AG20443 (cell line): Measurements from ENCODE around the gene CECR2.

ENCODE experiments used
- DNase-seq: peaks from one replicate; pipeline ENCODE4 v3.0.0; 2012; ENCODE audit warnings: low spot score, mixed read lengths

CECR2 gene

DNA sequence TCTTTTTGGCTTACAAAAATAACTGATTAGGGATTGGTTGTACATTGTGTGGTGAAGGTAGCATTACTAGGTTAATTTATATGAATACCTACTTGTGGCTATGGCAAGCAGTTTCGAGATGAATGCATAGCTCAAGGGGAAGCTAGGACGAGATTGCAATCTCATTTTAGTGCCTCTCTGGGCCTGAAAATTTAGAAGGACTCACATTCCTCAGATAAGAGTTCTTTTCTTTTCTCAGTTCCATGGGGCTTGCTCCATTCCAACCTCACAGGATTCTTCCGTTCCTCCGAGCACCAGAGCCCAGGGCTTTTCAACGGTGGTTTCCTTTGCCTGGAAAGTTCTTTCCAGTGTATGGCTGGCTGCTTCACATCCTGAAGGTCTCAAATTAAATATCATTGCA lies 82.1 kb downstream of the CECR2 start:
- no peak for DNase-seq

- DNase-seq: no peak
Measured at GRCh38 chr22:17460895-17461294, 91.6 kb downstream of the CECR2 start.

DNA sequence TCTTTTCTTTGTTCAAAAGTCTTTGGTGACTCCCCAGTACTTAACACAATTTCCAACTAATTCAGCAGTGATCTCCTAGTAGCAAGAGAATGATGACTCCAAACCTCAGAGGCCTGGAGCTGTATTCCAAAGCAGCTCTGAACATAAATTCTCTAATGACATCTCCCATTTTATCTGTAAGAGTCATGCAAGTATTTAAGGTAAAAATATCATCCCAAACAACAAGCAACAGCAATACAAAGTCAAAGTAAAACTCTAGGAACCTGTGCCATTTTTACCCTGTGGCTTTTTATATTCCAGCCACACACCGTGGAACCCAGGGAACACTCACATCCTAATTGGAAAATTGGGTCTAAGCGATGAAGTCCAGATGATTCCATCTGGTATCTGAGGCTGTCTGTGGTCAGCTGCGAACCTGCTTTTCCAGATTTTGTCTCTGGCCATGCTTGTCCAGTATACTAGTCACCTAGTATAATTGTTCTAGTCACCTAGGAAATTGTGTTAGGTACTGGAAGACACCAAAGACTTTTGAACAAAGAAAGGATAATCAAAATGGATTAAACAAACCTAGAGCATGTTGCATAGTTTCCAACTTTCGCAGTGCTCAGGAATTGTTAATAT lies 101.7 kb downstream of the CECR2 start:
- DNase-seq: no peak

DNA sequence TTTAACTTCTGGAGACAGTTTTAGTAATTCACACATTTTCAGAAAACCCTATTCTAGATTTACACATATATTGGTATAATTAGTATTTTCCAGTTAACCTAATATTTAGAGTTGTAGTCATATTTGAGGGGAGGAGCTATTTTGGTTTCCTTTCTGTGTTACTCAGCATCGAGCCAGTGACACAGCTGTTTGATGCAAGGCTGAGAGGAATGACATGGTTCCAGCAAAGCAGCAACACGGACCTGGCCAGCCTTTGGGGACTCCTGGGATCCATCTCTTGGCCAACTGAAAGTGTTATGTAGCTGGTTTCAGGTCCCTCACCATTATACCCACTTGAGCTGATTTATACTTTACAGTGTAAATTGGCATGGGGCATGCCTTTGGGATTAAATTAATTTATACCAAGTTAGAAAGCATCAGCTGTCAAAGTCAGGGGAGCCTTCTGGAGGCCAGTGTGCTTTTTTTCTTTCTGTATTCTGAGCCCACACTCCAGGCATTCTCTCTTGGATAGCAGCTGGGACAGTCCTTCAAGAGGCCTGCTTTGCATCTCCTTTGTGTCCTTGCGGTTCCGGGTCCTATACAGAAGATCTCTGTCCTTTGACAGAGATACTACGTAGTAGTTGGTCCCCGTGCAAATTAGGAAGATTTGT lies 102.8 kb downstream of the CECR2 start:
- peak; percentile 18 for DNase-seq

GRCh38 chr22:17472932-17473331 lies 103.7 kb downstream of the CECR2 start:
- DNase-seq: no peak

DNA sequence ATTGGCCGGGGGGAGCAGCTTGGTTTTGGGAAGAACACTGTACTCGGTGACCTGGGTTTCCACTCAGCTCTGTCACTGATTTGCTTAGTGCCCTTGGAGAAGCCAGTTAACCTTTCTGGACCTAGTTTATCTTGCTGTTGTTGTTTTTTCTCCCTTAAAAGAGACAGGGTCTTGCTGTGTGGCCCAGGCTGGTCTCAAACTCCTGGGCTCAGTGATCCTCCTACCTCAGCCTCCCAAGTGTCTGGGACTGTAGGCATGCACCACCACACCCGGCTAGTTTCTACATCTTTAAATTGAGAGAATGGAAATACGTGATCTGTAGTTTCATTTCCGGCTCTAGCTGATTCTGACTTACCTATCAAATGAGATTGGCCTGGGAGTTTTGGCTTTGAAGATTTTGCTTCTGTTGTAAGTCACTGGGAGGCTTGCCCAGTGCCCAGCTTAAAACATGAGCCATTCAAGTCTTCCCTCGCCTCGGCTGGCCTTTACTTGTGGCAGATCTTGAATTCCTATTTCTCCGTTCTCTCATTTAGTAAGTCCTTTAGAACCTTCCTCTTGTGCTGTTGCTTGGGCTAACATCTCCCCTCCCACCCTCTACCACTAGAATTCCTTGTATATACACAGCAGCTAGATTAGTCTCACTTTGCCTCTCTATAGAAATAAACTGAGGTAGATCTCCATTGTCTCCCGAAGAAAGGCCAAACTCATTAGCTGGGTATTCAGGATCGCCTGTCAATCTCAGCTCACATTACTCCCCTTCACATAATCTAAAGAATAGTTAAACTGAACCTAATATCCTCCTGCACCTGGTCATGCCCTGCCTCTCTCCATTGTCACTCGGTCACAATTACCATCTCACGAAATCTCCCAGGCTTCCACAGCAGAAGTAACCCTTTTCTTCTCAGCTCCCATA lies 106.3 kb downstream of the CECR2 start:
- no peak for DNase-seq

- DNase-seq: no peak
Measured at GRCh38 chr22:17476838-17477237, 107.6 kb downstream of the CECR2 start.

DNA sequence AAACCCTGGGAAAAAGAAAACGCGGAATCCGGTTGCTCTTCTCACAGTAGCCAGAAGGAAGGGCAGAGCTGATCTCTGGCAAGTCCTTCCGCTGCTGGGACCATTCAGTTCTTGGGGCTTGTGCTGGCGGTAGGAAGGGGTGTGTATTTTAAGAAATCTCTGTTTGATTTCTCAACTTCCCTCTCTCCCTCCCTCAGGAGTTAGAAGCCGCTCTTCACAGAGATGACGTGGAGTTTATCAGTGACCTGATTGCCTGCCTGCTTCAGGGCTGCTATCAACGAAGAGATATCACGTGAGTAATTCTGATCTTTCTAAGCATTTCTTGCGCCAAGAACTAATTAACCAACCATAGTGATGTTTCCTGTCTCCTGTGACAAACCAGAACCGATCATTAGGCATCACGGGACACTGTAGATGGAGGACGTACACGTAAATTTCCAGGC lies 108.2 kb downstream of the CECR2 start:
- no peak for DNase-seq

DNA sequence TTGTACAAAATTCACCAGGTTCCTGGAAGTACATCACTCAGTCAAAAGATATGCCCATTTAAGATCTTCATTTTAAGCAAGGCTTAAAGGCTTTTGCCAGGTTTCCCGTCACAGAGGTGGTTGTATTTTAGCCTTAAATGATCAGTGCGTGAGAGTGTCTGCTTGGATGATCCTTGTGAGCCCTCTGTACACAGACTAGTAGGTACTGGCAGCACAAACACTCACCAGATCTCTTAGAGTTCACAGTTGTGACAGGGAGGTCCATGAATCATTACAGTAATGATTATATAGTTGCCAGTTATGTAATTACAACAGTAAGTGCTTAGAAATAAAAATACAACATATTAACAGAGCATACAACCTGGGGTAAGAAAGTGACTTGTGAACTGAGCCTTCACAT lies 109.9 kb downstream of the CECR2 start:
- no peak for DNase-seq

DNA sequence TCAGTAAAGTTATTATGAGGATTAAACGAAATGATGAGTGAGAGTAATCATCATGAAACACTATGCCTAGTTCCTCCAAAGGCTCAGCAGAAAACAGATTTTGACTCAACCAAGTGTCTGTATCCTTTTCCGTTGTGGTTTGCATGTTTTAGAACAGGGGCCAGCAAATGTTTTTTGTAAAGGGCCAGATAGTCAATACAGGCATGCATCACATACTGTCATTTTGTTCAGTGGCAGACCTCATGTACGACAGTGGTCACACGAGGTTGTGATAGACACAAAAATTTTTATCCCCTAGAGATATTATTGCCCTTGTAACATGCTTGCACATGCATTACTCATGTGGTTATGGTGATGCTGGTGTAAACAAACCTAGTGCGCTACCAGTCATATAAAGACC lies 112.2 kb downstream of the CECR2 start:
- DNase-seq: no peak

DNA sequence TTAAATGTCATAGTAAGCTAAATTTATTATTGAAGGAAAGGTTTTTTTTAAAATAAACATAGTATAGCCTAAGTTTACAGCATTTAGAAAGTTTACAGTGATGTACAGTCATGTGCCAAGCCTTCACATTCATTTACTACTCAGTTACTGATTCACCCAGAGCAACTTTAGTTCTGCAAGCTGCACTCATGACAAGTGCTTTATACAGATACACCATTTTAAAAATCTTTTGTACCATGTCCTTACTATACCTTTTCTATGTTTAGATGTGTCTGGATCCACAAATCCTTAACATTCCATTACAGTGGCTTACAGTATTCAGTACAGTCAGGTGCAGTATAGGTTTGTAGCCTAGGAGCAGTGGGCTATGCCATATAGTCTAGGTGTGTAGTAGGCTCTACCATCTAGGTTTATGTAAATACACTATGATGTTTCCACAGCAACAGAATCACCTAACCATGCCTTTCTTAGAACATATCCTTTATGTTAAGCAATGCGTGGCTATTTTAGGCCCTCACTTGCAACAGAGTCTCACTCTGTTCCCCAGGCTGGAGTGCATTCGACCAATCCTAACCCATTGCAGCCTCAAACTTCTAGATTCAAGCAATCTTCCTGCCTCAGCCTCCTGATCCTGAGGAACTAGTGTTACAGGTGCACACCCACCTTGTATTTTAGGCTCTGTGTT lies 114.6 kb downstream of the CECR2 start:
- no peak for DNase-seq

GRCh38 chr22:17484608-17485007 lies 115.3 kb downstream of the CECR2 start:
- DNase-seq: no peak

GRCh38 chr22:17486313-17486712 lies 117.1 kb downstream of the CECR2 start:
- DNase-seq: peak; percentile 28

DNA sequence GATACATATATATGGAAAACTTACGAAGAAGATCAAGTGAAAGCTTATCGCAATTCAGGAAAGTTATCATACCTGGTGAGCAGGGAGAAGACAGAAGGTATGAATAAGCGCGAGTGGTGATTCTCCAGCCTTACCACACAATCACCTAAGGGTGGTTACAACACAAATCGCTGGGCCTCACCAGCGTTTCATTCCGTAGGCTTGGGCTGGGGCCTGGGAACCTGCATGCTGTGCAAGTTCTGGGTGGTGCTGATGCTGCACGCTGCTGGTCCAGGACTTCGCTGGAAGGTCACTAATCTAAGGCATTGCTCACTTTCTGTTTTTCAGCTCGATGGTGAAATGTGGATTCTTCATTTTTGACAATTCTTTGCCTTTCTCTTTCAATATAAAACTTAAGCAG lies 117.5 kb downstream of the CECR2 start:
- DNase-seq: no peak

GRCh38 chr22:17489101-17489500 lies 119.8 kb downstream of the CECR2 start:
- DNase-seq: no peak

DNA sequence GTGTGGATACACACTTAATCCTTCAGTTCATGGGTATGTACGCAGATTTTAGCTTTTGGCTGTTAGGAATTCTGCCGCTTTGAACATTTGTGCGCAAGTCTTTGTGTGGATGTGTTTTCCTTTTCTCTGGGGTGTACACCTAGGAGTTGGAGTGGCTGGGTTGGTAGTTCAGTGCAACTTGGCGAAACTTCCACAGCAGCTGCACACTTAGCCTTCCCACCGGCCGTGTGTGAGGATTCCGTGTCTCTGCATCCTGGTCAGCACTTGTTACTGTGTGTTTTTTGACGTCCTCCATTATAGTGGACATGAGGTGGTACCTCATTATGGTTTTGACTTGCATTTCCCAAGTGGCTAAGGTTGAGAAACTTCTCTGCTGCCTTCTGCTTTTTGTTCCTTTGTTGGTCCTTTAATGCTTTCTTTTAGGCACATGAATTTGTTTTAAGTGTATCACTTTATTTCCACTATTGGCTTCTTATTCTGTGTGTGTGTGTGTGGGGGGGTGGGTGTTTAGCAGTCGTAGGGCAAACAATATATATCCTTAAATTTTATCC lies 121.9 kb downstream of the CECR2 start:
- DNase-seq: no peak

DNA sequence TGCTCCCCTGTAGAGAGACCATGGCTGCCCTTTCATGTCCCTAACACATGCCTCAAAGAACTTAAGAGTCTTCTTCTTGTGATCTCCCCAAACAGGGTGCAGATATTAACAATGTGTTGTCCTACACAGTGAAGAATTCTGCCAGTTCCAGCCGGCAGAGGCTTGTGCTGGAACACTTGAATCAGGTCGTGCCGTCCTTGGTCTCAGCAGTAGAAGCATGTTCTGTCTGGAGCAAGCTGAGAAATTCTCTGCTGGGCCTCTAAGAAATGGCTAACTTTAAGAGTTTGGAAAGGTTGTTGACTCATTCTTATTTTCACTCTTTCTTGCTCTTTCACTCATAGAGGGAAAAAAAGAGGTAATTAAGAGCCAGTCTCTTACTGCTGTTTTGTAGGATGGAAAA lies 123.0 kb downstream of the CECR2 start:
- no peak for DNase-seq

- no peak for DNase-seq
Measured at GRCh38 chr22:17493419-17493981, 124.2 kb downstream of the CECR2 start.

DNA sequence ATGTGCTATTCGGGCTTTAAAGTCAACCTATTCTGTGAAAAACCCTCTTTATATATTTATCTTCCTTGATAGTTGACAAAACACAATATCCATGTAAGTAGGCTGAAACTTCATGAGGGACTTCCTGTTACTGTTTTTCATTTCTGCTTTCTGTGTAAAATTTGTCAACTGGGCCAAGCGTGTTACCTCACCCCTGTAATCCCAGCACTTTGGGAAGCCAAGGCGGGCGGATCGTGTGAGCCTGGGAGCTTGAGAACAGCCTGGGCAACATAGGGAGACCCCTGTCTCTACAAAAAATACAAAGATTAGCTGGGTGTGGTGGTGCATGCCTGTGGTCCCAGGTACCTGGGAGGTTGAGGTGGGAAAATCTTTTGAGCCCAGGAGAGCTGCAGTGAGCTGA lies 127.6 kb downstream of the CECR2 start:
- DNase-seq: no peak

DNA sequence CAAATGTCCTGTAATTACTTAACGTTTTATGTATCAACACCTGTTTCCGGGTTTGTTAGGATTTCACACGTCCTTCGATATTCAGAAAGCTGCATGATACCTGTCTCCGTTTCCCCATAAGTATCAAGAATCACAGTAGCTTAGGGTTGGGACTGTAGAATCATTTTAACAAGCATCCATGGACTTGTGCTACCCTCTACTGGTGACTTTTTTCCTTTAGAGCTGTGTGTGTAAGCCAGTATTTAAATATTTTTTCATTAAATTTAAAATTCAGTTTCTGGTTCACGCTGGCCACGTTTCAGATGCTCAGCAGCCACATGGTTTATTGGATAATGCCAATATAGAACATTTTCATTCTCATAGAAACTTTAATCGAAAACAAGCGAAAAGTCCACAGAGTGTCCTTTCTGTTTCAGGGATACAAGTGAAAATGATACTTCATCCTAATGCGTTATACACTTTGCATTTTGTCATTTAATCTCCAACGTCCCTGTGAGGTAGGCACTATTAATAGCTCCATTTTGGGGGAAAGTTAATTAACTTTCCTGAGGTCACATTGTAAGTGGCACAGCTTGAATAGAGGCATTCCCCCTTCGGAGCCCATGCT lies 132.5 kb downstream of the CECR2 start:
- peak; percentile 67 for DNase-seq

DNA sequence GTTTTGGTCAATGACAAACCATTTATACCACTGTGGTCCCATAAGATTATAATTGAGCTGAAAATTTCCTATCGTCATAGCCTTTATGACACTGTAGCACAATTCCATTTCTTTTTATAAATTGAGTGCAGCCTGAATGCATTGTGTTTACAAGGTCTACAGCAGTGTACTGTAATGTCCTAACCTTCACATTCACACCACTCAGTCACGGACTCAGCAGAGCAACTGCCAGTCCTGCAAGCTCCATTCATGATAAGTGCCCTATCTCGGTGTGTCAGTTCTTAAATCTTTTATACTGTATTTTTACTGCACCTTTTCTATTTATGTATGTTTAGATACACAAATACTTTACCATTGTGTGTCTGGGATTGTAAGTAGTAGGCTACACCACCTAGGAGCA lies 138.8 kb downstream of the CECR2 start:
- DNase-seq: no peak
